GM19455 (cell line): Measurements from ENCODE around the gene YAP1.

Experiments used
- ATAC-seq: cut with Tn5 transposase; IDR thresholded peaks from one replicate; pipeline ENCODE4 v1.9.1; 2021; ENCODE audit not compliant: unreplicated experiment

YAP1 gene

DNA sequence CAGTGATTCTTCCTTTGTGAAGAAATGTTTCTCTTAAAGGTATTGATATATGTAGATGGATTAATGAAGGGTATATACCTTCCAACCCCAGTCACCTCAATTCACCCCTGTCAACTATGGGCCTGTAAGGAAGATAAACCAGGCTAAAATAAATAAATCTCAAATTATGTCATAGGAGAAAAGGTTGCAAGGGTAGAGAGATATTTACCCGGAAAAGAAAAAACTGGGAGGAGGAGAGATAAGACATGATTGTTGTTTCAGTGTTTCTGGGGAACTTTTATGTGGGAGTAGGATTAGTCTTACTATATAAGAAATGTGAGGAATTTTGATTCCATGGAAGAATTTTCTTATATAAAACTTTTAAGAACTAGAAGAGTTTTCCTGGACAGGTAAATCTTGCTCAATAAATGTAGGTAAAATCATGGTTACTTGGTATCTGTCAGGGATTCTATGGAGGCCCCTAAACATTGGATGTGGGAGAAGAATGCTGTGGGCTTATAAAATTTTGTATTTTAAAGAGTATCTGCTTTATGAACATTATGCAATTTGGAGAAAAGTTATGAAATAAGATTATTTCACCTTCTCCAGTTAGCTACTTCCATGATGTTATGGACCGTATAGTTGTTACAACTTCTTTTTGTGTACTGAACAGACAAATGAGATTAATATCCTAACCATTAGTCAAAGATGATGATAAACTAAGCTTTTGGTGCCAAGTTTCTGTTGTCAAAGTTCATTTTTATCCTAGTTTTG lies 6.4 kb downstream of the YAP1 start:
- no peak for ATAC-seq

DNA sequence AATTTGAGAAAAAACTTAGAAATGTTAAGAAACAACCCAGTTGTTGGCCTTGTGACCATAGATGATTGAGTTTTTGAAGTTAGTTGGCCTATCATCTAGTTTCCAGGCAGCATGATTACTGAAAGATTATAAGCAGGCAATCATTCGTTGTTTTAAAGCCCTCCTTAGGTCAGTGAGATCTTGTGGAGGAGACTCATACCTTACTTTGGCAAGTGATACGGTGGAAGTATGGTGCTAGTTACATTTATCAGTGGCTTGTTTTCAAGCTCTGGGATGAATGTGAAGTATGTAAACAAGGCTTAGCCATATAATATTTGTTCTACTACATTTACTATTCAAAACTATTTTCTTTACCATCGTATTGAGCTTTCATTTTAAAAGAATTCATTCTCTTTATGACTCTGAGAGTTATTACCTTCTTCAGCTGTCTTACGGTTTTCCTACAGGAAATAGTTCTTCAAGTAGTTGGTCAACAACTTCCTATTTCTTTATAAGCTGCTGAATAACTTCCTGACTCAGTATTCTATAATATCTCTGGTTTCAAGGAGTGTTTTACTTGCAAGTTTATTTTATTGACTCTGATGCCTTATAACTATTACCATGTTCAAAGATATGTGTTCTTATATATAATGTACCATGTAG lies 7.3 kb downstream of the YAP1 start:
- ATAC-seq, result no peak

DNA sequence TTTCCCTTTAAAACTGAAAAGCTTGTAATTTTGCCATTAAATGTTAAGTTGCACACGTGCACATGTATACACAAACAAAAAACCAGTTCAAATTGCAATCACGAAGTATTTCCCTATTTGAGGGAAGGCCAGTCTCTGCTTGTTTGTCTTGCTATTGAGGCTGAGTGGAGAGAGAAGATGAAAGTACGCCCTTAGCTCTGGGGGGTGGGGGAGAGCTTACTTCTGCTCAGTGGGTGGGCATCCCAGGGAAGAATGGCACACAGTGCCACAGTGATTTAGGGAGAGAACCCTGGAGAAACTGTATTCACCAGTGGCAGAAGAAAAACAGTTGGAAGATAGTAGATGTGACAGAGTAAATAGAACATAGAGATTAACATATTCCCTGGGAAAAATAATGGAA lies 8.7 kb downstream of the YAP1 start:
- ATAC-seq, result no peak

DNA sequence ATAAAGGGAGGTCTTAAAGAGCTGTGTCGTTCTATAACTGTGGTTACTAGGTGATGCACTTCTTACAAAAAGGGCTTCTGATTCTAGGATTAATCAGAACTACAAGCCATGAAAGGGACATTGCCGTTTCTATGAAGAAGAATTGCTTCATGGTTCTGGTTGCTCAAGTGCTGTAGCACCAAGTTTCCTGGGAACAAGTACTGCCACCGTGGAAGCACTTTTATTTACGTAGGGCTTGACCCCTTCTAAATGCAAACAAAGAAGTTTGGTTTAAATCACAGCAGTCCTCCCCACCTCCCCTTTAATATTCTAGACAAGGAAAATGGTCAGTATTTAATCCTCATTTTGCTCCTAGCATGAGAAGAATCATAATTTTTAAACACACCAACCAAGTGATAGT lies 9.8 kb downstream of the YAP1 start:
- no peak for ATAC-seq

DNA sequence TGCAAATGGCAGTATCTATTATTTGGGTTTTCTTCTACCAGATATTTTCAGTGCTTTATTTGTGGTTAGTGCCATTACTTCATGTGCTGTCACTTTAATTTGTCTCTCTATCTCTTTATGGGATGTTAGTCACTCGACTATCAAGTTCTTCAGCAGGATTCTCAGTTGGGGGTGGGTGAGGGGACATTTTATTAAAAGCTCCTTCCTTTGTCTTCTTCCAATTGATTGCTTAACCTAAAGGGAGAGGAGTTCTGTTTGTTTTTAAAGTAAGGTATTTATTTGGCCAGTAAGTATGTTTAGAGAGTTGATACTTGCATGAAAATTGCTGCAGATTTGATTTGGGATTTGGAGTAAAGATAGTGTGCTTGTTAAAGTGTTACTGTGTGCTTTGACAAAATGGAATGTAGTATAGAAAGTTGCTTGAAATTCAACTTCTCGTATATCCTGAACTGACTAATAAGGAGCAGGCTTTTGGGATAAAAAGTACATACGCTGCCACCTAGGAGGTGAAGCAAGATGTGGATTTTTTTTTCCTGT lies 10.3 kb downstream of the YAP1 start:
- no peak for ATAC-seq

DNA sequence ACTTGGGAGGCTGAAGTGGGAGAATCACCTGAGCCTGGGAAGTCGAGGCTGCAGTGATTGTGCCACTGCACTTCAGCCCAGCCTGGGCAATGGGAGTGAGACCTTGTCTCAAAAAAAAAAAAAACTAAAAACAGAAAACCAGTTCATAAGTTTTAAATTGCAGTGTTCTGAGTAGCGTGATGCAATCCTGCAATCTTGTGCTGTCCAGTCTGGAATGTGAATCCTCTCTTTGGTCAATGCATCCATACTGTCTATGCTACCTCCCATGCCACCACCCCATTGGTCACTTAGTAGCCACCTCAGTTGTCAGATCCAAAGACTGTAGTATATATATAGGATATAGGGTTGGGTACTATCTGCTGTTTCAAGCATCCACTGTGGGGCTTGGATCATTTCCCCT lies 11.1 kb downstream of the YAP1 start:
- no peak for ATAC-seq

DNA sequence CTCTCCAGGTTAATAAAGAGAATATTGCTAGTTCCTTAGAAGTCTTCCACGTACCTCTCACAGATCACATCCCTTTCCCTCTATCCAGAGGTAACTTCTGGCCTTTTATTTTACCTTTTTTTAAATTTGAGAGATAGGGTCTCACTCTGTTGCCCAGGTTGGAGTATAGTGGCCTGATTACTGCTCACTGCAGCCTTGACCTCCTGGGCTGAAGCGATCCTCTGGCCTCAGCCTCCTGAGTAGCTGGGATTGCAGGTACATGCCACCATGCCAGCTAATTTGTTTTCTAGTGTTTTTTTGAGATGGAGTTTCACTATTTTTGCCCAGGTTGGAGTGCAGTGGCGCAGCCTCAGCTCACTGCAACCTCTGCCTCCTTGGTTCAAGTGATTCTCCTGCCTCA lies 24.4 kb downstream of the YAP1 start:
- ATAC-seq, result no peak

DNA sequence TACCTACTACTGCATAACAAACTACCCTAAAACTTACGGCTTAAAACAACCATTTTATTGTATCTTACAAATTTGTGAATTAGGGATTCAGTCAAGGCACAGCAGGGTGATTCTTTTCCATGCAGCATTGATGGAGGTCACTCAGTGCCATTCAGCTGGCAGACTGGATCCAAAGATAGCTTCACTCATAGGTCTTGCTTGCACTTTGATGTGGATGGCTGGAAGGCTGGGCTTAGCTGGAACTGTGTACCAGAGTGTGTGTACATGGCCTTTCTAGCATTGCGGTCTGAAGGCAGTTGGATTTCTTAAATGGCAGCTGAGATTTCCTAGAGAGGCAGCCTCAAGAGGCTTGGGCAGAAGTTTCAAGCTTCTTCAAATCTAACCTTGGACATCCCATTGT lies 25.0 kb downstream of the YAP1 start:
- ATAC-seq, result no peak

DNA sequence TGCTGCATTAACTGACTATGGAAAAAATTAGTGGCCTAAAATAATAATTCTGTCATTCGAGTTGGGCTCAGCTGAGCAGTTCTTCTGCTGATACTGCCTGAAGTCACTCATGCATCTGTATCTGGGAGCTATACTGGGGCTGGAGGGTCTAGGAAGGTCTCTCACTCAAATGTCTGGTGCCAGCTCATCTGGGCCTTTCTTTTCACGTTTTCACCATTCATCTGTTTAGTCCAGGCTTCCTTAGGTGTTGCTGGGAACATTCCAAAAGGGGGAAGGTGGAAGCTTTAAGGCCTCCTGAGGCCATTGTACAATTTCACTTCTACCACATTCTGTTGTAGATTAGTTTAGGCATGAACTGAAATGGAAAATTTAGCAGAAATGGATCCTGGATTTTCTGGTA lies 28.0 kb downstream of the YAP1 start:
- no peak for ATAC-seq

DNA sequence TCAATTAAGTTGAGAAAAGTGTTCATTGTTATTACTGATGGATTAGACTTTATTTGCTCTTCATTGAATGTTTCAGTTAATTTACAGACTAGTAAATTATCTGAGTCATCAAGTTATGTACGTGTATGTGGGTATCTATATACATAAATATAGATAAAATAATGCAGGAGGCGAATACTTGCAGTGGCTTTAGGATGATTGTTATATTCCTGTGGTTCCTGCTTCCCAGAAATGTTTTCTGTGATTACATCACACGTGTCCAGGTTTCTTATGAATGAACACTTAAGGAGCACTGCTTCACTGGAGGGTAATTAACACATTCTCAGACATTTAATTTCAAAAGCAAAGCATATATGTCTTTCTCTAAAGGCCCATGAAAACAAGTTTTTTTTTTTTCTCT lies 28.4 kb downstream of the YAP1 start:
- ATAC-seq, result no peak

DNA sequence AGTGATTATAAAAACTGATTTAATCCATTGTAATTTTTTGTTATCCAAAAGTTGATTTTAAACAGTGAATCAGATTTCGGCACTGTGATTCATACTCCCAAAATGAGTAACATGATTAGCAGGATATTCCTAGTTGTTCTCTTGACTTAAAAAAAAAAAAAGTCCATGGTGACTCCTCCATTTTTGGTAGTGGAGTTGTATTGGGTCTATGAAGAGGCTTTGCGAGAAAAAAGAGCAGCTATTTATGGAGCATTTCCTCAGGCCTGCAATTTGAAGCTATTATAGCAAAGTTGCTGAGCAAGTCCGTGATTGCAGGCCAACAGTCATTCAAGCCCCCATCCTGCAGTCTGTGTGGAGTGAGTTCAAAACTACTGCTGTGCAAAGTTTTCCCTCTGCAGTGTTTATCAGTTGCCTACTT lies 28.8 kb downstream of the YAP1 start:
- ATAC-seq, result no peak

DNA sequence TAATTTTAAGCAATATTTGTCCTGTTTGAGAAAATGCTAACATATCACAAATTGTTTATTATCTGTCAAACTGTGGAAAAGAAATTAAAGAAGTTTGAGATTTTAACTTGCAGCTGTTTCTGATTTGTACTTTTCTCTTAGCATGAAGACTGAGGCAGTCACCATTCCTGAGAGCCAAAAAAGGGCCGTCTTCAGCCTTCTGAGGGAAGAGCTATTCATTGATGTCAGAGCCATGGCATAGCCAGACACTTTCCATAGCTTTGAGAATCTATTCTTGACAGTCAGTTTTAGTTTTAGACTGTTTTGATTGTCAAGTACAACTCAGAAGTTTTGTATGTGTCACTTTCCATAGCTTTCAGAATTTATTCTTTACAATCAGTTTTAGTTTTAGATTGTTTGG lies 32.1 kb downstream of the YAP1 start:
- no peak for ATAC-seq

DNA sequence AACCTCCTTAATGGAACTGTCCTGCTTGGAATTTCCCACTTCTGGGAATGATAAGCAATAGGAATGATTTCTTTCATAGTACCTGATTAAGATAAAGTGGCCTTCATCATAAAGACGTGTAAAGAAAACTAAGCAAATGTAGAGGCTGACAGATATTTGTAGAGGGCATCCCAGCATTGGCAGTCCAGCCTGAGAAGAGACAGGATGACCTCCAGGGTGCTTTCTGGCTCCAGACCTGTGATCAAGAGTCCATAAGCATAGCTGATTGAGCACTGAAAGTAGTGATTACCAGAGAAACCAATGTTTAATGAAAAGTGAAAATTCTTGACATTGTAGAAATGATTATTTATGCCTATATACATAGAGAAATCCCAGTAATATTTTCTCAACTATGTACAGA lies 33.6 kb downstream of the YAP1 start:
- no peak for ATAC-seq

DNA sequence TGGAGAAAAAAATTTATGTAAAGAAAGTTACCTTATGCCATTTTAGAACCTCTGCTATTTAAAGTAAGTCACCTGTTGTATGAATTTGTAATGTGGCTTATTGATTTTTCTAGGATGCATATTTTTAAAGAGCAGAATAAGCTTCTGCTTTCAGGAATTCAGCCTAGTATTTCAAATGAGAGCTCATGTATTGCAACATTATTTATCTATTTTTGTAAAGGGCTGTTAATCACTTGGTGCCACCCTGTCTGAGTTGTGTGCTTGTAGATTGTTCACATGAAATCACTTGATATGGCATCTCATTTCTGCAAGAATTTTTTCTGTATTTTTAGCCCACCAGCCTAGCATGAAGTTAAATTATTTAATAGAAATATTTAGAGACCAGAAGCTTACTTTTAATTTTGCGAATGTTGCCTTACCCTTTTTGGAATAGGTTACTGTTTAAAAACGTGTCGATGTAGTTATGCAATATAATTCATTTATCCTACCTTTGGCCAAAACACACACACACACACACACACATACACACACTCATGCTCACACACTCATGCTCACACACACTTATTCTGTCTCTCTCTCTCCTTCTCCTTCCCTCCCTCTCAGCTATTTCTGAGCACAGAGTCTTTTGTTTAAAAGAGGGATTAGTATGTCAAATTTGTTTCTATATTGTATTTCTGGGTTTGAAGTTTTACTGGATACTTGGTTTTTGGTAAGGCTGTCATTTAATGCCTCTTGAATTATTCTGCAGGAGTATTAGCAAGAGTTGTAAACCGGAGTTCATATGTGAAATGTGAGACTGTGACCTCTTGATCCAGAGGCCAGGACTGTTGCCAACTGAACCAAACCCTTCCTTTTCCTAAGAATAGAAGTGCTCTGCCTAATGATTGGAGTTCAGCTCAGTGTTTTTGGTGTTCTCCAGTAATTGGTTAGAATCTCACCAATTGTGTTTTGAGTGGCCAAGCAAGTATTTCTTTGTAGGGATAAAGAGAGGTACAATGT lies 34.4 kb downstream of the YAP1 start:
- no peak for ATAC-seq

DNA sequence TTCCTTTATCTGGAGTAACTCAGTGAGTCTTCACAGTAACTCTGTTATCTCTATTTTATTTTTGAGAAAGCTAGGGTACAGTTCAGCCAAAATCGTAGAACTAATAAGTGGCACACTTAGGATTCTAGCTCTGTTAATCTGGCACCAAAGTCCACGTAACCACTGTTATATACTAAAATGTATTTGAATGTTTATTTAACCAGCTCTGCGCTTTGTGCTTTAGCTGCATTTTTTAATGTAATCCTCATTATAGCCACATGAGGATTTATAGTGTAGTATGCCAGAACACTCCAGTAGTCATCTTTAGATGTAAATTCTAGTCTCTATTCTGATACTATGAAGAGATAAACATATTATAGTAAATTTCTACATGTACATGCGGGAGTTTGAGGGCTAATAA lies 36.8 kb downstream of the YAP1 start:
- ATAC-seq, result no peak

DNA sequence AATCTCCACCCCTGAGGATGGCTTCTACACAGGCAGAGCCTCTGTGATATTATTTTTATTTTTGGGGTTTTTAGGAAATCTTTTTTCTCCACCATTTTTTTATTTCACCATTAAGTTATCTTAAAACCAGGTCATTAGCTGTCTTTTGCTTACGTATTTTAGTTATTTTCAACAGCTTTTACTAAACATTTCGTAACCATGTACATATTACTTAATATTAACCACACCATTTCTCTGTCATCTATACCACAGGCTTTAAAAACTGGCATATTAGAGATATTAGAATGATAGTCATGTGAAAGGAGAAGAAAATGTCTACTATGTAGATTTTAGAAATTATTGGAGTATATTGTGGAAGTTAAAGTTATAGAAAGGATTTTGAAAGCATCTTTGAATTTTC lies 37.4 kb downstream of the YAP1 start:
- no peak for ATAC-seq

DNA sequence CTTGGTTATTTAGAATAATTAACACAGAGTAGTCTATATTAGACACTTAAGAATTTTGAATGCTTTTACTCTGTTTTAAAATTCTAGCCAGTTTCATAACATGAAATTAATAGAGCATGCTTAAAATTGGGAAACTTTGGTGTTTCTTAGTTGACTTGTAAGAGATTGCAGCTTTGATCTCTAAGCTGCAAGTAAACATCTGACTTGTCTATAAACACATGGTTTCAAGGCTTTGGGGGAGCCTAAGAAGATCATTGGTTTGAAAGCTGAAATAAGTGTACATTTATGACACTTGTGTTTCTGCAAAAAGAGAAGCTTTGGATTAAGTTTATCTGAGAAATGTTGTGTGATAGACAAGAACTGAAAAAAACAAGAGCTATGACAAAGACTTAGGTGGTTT lies 37.8 kb downstream of the YAP1 start:
- no peak for ATAC-seq

DNA sequence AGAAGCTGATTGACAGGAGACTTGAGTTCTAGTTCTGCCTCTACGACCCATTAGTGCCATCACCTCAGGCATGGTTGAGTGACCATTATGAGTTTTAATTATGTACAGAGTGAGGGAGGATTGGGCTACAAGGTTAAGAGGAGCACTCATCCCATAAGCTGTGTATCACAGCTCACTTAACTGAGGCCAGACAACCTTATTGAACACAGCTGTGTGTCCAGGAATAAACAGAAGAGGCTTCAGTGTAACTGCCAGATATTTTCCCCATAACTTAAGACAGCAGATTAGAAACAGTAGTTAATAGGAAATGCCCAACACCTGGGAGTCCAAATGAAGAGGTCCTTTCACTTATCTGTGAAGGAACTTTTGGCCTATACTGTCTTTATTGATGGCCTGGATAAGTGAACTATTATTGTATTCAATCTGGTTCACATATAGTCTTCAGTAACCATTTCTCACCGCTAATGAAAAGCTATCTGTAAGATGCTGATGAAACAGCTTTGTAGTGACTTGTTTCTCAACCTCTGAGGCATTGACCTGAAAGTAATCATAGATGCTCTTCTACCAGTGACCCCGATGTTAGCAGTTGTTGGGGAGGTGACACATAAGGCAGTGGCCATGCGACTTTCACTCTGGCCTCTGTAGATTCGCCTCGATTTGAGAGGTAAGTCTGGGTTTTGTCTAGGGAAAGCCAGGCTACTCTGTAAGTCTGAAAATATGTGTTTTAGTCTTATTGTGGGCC lies 41.7 kb downstream of the YAP1 start:
- no peak for ATAC-seq

DNA sequence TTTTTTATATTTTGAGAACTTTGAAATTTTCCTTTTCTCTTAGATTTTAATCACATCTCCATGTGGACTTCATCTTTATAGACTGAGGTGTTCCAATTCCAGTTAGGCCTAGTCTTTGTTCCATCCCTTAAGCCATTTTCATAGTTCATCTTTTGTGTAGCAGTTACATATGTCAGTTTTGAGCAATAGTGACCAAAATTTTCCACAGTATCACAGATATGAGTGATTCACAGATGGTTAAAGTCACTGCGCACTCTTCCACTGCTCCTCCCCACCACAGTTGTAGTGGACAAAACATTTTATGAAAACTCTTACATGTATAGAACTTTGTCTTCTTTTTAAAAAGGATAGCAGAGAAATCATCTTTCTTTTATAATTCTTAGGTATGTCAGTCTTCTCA lies 42.8 kb downstream of the YAP1 start:
- no peak for ATAC-seq

DNA sequence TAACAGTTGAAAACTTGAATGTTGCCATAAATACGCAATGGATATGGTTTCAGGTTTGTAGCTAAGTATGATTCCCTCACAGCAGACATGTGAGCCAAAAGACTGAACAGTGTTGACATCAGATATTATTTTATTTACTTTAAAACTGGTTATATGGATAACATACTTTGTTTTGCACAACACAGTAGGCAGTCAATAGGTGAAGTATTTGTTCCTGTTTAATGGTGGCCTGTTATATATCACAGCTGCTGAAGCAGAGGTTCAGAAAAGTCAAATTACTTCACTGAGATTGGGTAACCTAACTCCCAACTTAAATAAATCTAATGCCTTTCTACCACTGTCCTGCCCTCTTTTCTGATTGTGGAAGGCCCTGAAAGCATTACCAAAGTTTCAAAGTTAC lies 44.6 kb downstream of the YAP1 start:
- no peak for ATAC-seq

DNA sequence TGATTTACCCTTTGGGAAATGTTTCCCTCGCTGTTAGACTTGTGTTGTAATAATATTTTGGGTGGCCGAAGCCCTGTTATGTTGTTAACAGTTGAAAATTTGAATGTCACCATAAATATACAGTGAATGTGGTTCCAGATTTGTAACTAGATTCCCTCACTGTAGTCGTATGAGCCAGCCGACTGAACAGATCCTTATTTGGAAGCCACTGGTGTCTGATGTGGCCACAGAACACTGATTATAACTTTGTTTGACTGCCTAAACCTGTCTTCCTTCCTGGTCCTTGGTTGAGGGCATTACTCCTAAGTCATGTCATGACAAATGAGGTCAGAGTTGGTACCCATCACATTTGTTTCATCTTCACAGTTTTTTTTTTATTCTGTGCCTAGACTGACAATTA lies 45.4 kb downstream of the YAP1 start:
- ATAC-seq, result no peak
